Sigmoid colon (tissue), 4 donors: ENCODE results near the gene SIN3B.

ENCODE experiments used
- POLR2AphosphoS5 ChIP-seq, 4 donors: sonication (generic); formaldehyde crosslinking; IDR thresholded peaks; one replicate each; pipeline ENCODE4 v1.6.1; 2017; ENCODE audit warnings: antibody characterized with exemption in 4 of 4
- TF ChIP-seq, protein P1 (sequence below), 4 experiments: fragments of 450-650 bp in 3 of 4; fragments of 200-600 bp in 1 of 4; IDR thresholded peaks; one replicate each; pipeline ENCODE4 v1.5.1; 2016 to 2019; ENCODE audit warnings: antibody characterized with exemption in 4 of 4, mild to moderate bottlenecking in 3 of 4, moderate library complexity in 2 of 4

DNA sequence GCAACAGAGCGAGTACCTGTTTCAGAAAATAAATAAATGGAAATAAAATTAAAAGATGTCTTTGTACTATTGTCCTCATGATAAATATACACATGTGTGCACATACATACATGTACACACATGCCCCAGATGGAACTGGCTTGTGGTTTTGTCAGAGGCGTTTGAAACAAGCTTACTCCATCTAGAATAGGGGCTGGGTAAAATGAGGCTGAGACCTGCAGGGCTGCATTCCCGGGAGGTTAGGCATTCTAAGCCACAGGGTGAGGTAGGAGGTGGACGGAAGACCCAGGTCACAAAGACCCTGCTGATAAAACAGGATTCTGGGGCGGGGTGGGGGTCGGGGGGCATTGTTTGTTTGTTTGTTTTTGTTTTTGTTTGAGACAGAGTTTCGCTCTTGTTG, 8.1 kb upstream of the SIN3B start:
- TF ChIP-seq, protein P1, sequence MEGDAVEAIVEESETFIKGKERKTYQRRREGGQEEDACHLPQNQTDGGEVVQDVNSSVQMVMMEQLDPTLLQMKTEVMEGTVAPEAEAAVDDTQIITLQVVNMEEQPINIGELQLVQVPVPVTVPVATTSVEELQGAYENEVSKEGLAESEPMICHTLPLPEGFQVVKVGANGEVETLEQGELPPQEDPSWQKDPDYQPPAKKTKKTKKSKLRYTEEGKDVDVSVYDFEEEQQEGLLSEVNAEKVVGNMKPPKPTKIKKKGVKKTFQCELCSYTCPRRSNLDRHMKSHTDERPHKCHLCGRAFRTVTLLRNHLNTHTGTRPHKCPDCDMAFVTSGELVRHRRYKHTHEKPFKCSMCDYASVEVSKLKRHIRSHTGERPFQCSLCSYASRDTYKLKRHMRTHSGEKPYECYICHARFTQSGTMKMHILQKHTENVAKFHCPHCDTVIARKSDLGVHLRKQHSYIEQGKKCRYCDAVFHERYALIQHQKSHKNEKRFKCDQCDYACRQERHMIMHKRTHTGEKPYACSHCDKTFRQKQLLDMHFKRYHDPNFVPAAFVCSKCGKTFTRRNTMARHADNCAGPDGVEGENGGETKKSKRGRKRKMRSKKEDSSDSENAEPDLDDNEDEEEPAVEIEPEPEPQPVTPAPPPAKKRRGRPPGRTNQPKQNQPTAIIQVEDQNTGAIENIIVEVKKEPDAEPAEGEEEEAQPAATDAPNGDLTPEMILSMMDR (IDR thresholded peaks at IDR 0.05) = no peak
- no peak for TF ChIP-seq POLR2AphosphoS5 (IDR thresholded peaks at IDR 0.05)
